ENCODE measurements around the gene OR51V1.
"Not testable (repeated sequence)": the region's sequence is repeated elsewhere in the genome, so short reads cannot be mapped to it uniquely, and the experiment has no call there.

The OR51V1 gene

GRCh38 chr11:5164807-5165206, 35.7 kb downstream of the OR51V1 start:
- DNase-seq (ENCODE audit: low read depth): not testable (repeated sequence)

- not testable (repeated sequence) for DNase-seq (ENCODE audit: low read depth)
These were observed 39.4 kb downstream of the OR51V1 start for GRCh38 chr11:5161045-5161444.

GRCh38 chr11:5160217-5160616, 40.3 kb downstream of the OR51V1 start:
- not testable (repeated sequence) for DNase-seq (ENCODE audit: low read depth)

GRCh38 chr11:5159806-5160205, 40.7 kb downstream of the OR51V1 start:
- DNase-seq (ENCODE audit: low read depth): no peak

- DNase-seq (ENCODE audit: low read depth): no peak
These were observed 45.8 kb downstream of the OR51V1 start, which contains the start of gene OR52A1 for GRCh38 chr11:5154657-5155056. TSS of gene OR52A1 (minus strand) at chr11:5154757. CDS start at chr11:5152369, 2,388 bp downstream.

GRCh38 chr11:5153574-5154431, 46.7 kb downstream of the OR51V1 start:
- DNase-seq (ENCODE audit: low read depth): no peak

GRCh38 chr11:5151713-5152153, 48.7 kb downstream of the OR51V1 start:
- no peak for DNase-seq (ENCODE audit: low read depth)
